Tibial nerve (tissue), 4 donors: ENCODE results near the gene FGA.

Source experiments
- EP300 ChIP-seq, 2 donors: sonication (generic); formaldehyde crosslinking; IDR thresholded peaks; one replicate each; pipeline ENCODE4 v1.6.1; 2017; ENCODE audit warnings: antibody characterized with exemption in 2 of 2, mild to moderate bottlenecking in 1 of 2
- POLR2A ChIP-seq, 2 donors: fragments of 450-650 bp; IDR thresholded peaks; one replicate each; pipeline ENCODE4 v1.6.1; 2017; ENCODE audit warnings: antibody characterized with exemption in 2 of 2, mild to moderate bottlenecking in 2 of 2, moderate library complexity in 2 of 2
- TF ChIP-seq, protein P1 (sequence below), 5 experiments: fragments of 200-600 bp in 3 of 5; fragments of 450-650 bp in 2 of 5; sonication (generic) in 3 of 5; IDR thresholded peaks; one replicate each; pipeline ENCODE4 v1.5.1; 2016 to 2019; ENCODE audit warnings: antibody characterized with exemption in 5 of 5, mild to moderate bottlenecking in 3 of 5, moderate library complexity in 2 of 5

DNA sequence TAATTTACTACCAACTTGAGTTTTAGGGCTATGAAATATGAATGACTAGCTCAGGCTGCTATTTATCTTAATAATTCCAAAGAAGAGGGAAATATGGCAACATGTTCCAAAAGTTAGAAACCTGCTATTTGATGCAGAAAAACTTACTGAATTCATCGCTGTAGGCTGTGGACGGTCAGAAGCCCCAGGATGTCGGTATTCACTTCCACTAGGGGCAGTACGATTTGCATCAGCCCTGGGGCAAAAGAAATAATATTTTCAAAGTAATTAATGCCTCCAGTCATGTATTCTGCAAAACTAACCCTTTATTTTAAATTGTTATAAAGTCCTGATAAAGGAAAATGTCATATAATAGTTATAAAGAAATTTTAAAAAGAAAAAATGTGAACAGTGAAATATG lies 44.9 kb downstream of the FGA start:
- TF ChIP-seq EP300 (IDR thresholded peaks at IDR 0.05) (no peak), POLR2A (IDR thresholded peaks at IDR 0.05) (no peak)
- TF ChIP-seq, protein P1, sequence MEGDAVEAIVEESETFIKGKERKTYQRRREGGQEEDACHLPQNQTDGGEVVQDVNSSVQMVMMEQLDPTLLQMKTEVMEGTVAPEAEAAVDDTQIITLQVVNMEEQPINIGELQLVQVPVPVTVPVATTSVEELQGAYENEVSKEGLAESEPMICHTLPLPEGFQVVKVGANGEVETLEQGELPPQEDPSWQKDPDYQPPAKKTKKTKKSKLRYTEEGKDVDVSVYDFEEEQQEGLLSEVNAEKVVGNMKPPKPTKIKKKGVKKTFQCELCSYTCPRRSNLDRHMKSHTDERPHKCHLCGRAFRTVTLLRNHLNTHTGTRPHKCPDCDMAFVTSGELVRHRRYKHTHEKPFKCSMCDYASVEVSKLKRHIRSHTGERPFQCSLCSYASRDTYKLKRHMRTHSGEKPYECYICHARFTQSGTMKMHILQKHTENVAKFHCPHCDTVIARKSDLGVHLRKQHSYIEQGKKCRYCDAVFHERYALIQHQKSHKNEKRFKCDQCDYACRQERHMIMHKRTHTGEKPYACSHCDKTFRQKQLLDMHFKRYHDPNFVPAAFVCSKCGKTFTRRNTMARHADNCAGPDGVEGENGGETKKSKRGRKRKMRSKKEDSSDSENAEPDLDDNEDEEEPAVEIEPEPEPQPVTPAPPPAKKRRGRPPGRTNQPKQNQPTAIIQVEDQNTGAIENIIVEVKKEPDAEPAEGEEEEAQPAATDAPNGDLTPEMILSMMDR (IDR thresholded peaks at IDR 0.05), result no peak
